H1 (cell line): ENCODE measurements around the gene SHMT2. TPM values are rescaled to one million over a fixed set of nuclear protein-coding genes. Genes with fewer than 3 reads are reported as not detected.

Experiments
- FOSL1 ChIP-seq: IDR thresholded peaks from 2 replicates; pipeline ENCODE4 v1.6.1; 2011; ENCODE audit warnings: mild to moderate bottlenecking, low read depth, low read length, moderate library complexity; ENCODE audit not compliant: insufficient read depth
- KDM4A ChIP-seq: IDR thresholded peaks from one replicate; pipeline ENCODE4 v1.7.1; 2012; ENCODE audit warnings: low read depth, mild to moderate bottlenecking, moderate library complexity, low read length, inconsistent platforms; ENCODE audit not compliant: severe bottlenecking
- NRF1 ChIP-seq: IDR thresholded peaks from 2 replicates; pipeline ENCODE4 v1.6.1; 2011; ENCODE audit warnings: mild to moderate bottlenecking, low read depth, low read length, improper control_type of control experiment
- SAP30 ChIP-seq: fragments of 300-600 bp; sonication (generic); IDR thresholded peaks from 2 replicates; pipeline ENCODE4 v1.7.1; 2012; ENCODE audit warnings: low read length, moderate library complexity, mild to moderate bottlenecking, inconsistent platforms; ENCODE audit not compliant: insufficient read depth, insufficient replicate concordance
- SP2 ChIP-seq: IDR thresholded peaks from 2 replicates; pipeline ENCODE4 v1.6.1; 2012; ENCODE audit warnings: mild to moderate bottlenecking, low read length, inconsistent platforms
- SUZ12 ChIP-seq: fragments of 200-600 bp; sonication (generic); IDR thresholded peaks from 2 replicates; pipeline ENCODE4 v1.6.1; 2012; ENCODE audit warnings: mild to moderate bottlenecking, inconsistent platforms, low read length, moderate library complexity, mixed read lengths
- TAF1 ChIP-seq: IDR thresholded peaks from 2 replicates; pipeline ENCODE4 v1.6.1; 2011; ENCODE audit warnings: mild to moderate bottlenecking, low read depth, low read length
- TAF7 ChIP-seq: optimal IDR thresholded peaks from 2 replicates; pipeline ENCODE3; 2011; ENCODE audit warnings: low read depth, mild to moderate bottlenecking, inconsistent platforms, low read length, moderate library complexity, borderline replicate concordance
- polyA plus RNA-seq, 7 experiments: library from polyadenylated mRNA; depleted of rRNA in 3 of 7; stranded (reverse) in 5 of 7; unstranded in 2 of 7; fragments of >200 nt in 5 of 7; fragments of 200-250 nt in 2 of 7; gene quantifications; 1 replicate in 5 of 7; 2 replicates in 1 of 7; 4 replicates in 1 of 7; pipeline versions ENCODE4 v1.2.1 to v1.2.3, GENCODE V29; 2011 to 2013; ENCODE audit warnings: missing spikeins in 2 of 7, mixed read lengths in 2 of 7
- total RNA-seq: library from RNA; stranded (reverse); fragmentation: NEBNext Ultra II Directional; extraction: Animal tissue kit (Norgen Biotek cat#: 25700); gene quantifications from 2 replicates; pipeline ENCODE4 v1.2.1, GENCODE V29; 2021
- TF ChIP-seq, protein P1 (sequence below): IDR thresholded peaks from 2 replicates; pipeline ENCODE4 v1.6.1; 2011; ENCODE audit warnings: low read depth, mild to moderate bottlenecking, low read length; ENCODE audit not compliant: insufficient read depth
- TF ChIP-seq, protein P2 (sequence below): fragments of 300-600 bp; sonication (generic); IDR thresholded peaks from 2 replicates; pipeline ENCODE4 v1.7.1; 2012; ENCODE audit warnings: low read length, moderate library complexity, mild to moderate bottlenecking, inconsistent platforms; ENCODE audit not compliant: insufficient replicate concordance

The SHMT2 gene
- total and polyA plus RNA-seq, 2 of the 8 experiments (the other 6 are each of a cell fraction or from before 2014, with no cell fraction given), result 274 to 520 TPM

GRCh38 chr12:57224973-57225679, 4.4 kb upstream of the SHMT2 start (continued):
- TF ChIP-seq, protein P1, sequence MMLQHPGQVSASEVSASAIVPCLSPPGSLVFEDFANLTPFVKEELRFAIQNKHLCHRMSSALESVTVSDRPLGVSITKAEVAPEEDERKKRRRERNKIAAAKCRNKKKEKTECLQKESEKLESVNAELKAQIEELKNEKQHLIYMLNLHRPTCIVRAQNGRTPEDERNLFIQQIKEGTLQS, result no peak
- TF ChIP-seq SP2 (no peak), KDM4A (no peak), SAP30 (no peak), TAF1 (no peak), FOSL1 (no peak), SUZ12 (peak; percentile 68), NRF1 (no peak), TAF7 (no peak)
- TF ChIP-seq, protein P2, sequence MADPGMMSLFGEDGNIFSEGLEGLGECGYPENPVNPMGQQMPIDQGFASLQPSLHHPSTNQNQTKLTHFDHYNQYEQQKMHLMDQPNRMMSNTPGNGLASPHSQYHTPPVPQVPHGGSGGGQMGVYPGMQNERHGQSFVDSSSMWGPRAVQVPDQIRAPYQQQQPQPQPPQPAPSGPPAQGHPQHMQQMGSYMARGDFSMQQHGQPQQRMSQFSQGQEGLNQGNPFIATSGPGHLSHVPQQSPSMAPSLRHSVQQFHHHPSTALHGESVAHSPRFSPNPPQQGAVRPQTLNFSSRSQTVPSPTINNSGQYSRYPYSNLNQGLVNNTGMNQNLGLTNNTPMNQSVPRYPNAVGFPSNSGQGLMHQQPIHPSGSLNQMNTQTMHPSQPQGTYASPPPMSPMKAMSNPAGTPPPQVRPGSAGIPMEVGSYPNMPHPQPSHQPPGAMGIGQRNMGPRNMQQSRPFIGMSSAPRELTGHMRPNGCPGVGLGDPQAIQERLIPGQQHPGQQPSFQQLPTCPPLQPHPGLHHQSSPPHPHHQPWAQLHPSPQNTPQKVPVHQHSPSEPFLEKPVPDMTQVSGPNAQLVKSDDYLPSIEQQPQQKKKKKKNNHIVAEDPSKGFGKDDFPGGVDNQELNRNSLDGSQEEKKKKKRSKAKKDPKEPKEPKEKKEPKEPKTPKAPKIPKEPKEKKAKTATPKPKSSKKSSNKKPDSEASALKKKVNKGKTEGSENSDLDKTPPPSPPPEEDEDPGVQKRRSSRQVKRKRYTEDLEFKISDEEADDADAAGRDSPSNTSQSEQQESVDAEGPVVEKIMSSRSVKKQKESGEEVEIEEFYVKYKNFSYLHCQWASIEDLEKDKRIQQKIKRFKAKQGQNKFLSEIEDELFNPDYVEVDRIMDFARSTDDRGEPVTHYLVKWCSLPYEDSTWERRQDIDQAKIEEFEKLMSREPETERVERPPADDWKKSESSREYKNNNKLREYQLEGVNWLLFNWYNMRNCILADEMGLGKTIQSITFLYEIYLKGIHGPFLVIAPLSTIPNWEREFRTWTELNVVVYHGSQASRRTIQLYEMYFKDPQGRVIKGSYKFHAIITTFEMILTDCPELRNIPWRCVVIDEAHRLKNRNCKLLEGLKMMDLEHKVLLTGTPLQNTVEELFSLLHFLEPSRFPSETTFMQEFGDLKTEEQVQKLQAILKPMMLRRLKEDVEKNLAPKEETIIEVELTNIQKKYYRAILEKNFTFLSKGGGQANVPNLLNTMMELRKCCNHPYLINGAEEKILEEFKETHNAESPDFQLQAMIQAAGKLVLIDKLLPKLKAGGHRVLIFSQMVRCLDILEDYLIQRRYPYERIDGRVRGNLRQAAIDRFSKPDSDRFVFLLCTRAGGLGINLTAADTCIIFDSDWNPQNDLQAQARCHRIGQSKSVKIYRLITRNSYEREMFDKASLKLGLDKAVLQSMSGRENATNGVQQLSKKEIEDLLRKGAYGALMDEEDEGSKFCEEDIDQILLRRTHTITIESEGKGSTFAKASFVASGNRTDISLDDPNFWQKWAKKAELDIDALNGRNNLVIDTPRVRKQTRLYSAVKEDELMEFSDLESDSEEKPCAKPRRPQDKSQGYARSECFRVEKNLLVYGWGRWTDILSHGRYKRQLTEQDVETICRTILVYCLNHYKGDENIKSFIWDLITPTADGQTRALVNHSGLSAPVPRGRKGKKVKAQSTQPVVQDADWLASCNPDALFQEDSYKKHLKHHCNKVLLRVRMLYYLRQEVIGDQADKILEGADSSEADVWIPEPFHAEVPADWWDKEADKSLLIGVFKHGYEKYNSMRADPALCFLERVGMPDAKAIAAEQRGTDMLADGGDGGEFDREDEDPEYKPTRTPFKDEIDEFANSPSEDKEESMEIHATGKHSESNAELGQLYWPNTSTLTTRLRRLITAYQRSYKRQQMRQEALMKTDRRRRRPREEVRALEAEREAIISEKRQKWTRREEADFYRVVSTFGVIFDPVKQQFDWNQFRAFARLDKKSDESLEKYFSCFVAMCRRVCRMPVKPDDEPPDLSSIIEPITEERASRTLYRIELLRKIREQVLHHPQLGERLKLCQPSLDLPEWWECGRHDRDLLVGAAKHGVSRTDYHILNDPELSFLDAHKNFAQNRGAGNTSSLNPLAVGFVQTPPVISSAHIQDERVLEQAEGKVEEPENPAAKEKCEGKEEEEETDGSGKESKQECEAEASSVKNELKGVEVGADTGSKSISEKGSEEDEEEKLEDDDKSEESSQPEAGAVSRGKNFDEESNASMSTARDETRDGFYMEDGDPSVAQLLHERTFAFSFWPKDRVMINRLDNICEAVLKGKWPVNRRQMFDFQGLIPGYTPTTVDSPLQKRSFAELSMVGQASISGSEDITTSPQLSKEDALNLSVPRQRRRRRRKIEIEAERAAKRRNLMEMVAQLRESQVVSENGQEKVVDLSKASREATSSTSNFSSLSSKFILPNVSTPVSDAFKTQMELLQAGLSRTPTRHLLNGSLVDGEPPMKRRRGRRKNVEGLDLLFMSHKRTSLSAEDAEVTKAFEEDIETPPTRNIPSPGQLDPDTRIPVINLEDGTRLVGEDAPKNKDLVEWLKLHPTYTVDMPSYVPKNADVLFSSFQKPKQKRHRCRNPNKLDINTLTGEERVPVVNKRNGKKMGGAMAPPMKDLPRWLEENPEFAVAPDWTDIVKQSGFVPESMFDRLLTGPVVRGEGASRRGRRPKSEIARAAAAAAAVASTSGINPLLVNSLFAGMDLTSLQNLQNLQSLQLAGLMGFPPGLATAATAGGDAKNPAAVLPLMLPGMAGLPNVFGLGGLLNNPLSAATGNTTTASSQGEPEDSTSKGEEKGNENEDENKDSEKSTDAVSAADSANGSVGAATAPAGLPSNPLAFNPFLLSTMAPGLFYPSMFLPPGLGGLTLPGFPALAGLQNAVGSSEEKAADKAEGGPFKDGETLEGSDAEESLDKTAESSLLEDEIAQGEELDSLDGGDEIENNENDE, result no peak
